Measurements from ENCODE around the gene SEMA3B.
A peak's percentile ranks its signal among the peaks of the same experiment; 100 is the strongest.

The SEMA3B gene

DNA sequence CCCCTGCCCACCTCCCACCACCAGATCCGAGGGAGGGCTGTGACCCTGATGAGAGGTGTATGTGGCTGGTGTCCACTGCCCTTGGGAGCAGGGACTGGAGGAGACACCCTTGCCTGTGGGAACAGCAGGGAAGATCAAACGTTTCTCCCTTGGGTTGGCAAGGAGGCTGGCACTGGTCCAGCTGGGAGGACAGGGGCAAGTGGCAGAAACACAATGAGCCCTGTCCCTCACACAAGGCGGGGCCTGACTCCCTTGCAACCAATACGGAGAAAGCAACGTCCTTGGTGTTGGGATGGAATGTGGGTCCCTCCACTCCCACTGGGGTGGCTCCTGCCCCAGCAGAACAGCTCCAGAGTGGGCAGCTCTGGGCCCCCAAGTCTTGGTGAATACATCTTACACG lies 48.4 kb downstream of the SEMA3B start:
- DNase-seq (ENCODE audit: low read depth), result no peak

DNA sequence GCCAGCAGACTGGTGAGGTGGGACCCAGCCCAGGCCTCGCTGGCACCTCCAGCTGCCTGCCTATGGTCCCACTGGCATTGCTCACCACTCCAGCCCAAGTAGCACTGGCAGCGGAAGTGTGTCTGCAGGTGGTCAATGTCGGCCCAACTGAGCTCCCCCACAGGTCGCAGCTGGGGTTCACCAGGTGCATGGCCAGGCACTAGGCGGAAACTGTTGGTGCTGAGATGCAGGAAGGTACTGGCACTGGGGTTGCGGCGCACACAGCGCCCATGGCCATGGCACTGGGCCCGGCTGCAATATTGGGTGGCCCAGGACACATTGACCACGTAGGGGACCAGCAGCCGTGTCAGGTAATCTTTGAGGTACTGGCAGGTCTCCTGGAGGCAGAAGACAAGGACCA lies 49.2 kb downstream of the SEMA3B start:
- no peak for DNase-seq (ENCODE audit: low read depth)

GRCh38 chr3:50318615-50319014 lies 49.7 kb downstream of the SEMA3B start:
- no peak for DNase-seq (ENCODE audit: low read depth)

GRCh38 chr3:50319181-50319893 lies 50.4 kb downstream of the SEMA3B start:
- DNase-seq (ENCODE audit: low read depth), result no peak

DNA sequence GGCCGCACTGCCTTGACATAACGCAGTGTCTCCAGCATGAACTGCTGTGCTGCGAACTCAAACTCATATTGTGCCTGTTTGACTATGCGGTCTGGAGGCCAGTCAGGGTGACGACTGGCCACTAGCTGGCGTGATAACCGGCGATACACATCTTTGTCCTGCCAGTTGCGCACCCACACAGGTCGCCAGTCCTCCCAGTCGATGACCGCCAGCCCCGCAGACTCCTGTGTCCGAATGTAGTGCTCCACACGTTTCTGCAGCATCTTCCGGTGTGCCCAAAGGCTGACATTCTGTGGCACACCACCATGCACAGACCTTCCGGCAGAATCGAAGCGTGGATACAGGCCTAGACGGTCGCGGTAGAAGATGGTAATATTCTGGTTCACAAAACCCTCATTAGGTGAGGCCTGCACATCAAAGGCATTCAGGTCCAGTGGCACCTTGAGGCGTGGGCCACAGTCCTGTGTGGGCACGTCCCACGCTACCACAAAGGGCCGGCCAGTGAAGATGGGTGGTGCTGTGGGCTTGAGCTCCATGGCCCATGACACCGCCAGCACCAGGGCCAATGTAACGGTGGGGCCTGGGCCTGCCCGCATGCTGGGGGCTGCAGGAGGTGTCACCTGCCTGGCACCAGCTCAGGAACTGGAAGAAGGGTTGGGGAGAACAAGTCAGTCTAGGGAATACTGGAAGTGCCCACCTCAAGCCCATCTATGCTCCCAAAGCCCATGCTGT lies 51.1 kb downstream of the SEMA3B start:
- DNase-seq (ENCODE audit: low read depth), result no peak

- DNase-seq (ENCODE audit: low read depth), result peak; percentile 22
These were observed 51.9 kb downstream of the SEMA3B start for GRCh38 chr3:50320853-50321335.

GRCh38 chr3:50321336-50322114 lies 52.6 kb downstream of the SEMA3B start:
- peak; percentile 57 for DNase-seq (ENCODE audit: low read depth)

DNA sequence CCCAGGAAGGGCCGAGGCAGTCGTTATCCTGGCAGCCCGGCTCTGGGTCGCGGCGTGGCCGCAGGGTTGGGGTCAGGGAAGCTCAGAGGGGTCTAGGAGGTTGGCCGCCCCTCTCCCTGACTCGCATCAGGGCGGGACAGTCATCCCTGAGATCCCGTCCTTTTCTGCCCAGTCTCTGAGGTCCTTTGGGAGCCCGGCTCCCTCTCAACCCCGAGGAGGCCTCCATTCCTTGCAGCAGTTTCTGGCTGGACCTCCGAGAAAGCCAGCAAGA lies 53.1 kb downstream of the SEMA3B start:
- DNase-seq (ENCODE audit: low read depth), result no peak

DNA sequence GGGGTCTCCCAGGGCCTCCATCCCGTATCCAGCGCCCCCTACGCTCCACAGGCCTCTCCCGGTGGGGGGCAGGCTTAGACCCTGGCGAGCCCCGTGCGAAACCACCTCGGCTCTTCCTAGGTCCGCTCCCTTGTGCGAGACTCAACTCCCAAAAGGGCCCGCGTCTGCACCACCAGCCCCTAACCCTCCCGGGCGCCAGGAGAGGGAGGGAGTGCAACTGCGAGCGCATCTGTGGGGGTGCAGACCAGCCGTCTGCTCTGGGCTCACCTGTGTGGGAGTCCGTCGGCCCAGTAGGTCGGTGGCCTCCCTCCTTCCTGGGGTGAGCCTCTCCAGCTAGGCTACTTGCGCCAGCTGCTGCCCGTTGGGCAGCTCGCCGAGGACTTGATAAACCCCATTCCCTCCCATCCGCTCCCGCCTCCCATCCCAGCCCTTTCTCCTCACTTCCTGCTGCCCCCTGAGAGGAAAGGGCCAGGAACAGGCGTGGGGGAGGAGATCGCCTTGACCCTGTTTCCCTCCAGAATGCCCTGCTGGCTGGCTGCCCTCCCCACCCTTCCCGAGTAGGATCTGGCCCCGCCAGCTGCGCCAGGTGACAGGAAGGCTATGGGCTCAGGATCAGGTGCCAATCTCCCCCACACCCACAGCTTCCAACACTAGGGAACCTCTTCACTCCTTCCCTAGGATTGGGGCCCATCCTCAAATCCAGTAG lies 53.6 kb downstream of the SEMA3B start, which contains the start of gene HYAL2:
HYAL2 (minus strand) TSS at position 360 of the 706 bp plus-strand sequence. CDS start 2,256 bp downstream, outside the sequence.
- no peak for DNase-seq (ENCODE audit: low read depth)

GRCh38 chr3:50323092-50323600 lies 54.2 kb downstream of the SEMA3B start:
- no peak for DNase-seq (ENCODE audit: low read depth)

GRCh38 chr3:50323614-50324199 lies 54.8 kb downstream of the SEMA3B start:
- DNase-seq (ENCODE audit: low read depth), result no peak

DNA sequence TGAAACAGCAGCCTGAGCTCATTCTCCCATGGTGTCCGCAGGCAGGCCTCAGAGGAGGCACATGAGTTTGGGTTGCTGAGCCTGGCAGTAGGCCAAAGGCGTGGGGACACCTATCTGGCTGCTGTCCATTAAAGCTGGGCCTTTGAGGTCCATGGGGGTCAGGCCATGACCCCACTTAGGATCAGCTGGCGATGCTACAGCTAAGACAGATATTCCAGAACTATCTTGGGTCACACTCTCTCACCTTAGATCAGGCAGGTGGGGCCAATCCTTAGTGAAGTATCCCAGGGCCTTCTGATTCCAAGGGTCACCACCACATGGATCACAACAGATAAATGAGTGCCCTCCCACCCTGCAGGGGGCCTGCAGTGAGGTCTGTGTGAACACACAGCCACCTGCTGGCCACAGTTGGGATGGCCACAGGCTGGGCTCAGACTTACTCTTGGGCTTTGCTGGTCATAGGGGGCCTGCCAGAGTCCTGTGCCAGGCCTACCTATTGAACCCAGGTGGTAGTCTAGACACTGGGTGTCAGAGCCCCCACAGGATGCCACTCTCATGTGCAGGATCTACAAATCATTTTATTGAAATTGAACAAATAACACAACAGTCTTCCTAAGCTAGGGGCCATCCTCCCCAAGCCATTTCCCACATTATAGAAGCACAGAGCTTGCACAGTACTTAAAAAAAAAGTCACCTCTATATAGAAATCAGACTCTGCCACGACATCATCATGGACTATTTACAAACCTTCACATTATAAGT lies 55.6 kb downstream of the SEMA3B start:
- DNase-seq (ENCODE audit: low read depth), result peak; percentile 36

GRCh38 chr3:50325113-50325480 lies 56.1 kb downstream of the SEMA3B start:
- no peak for DNase-seq (ENCODE audit: low read depth)

DNA sequence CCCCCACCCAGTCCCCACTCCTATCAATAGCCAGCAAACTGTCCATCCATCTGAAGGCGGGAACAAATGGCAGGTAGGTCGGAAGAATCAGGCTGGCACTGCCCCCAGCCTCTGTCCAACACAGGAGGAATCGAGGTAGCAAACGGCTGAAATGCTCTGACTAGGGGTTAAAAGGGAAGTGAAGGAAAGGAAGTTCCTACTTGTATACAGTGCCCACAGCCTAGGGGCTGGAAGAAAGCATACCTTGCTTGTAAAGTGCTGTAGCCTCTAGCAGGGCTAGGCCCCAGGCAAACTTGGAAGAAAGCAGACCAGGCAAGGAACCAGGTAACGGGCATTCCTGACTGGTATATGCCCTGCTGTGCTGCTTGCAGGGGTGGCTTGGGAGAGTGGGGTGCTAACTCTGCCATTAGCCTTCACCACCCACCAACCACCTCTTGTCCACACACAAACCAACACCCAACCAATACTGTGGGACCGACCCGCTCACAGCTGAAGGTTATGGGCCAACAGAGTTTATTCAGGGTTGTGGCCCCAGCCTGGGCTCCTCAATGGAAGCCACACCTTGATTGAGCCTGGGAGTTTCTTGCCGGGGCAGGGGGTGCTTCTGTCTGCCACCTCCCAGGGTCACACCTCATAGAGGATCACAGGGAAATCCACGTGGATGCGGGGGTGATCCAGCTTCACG lies 56.7 kb downstream of the SEMA3B start:
- DNase-seq (ENCODE audit: low read depth), result no peak

GRCh38 chr3:50326182-50326541 lies 57.2 kb downstream of the SEMA3B start:
- DNase-seq (ENCODE audit: low read depth), result no peak

GRCh38 chr3:50327129-50327528 lies 58.2 kb downstream of the SEMA3B start:
- no peak for DNase-seq (ENCODE audit: low read depth)

Measured in stimulated activated CD8-positive, alpha-beta memory T cell treated with anti-CD3 and anti-CD28 coated beads, Interleukin-15, amount 100 ng/mL, for 1 hour (primary cell).